ENCODE measurements around the gene SMCO1. TPM values are rescaled to one million over a fixed set of nuclear protein-coding genes. Genes with fewer than 3 reads are reported as not detected.

Gene SMCO1
- total and polyA plus RNA-seq, 2 experiments from 2014 or later = not detected

DNA sequence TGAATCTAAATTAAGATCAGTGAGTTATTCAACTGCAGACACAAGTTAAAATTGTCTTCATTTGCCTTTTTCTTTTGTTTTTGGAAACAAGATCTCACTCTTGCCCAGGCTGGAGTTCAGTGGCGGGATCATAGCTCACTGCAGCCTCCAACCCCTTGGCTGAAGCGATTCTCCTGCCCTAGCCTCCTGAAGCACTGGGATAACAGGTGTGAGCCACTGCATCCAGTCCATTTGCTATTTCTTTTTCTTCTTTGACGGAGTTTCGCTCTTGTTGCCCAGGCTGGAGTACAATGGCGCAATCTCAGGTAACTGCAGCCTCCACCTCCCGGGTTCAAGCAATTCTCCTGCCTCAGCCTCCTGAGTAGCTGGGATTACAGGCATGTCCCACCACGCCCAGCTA lies 21.9 kb downstream of the SMCO1 start:
- peaks cover 17% of the 10 kb centered on the region for H3K36me3 Mint-ChIP-seq (ENCODE audit: low read depth)
- no peaks in the 10 kb centered on the region for H3K9me3 Mint-ChIP-seq
- no peaks in the 10 kb centered on the region for H3K27me3 Mint-ChIP-seq (ENCODE audit: insufficient read depth, low read depth, poor library complexity)
- Histone ChIP-seq H3K27ac (ENCODE audit: low read depth) (no peak overlapping the region), H3K36me3 (ENCODE audit: insufficient read depth) (0 out of 2 replicates have a peak, but pooled peaks cover under 1% of the 10 kb centered on the region), H3K4me3 (no peak overlapping the region), H3K9me2 (ENCODE audit: insufficient read depth) (no peaks in the 10 kb centered on the region), H3K4me1 (ENCODE audit: insufficient read depth) (no peaks in the 10 kb centered on the region), H3F3A (replicated peaks; ENCODE audit: low read depth) (no peaks in the 10 kb centered on the region; the same call in 1 of the 2 replicates), H3K4me2 (no peak overlapping the region), H3K79me2 (replicated peaks; ENCODE audit: insufficient read depth) (peaks cover 100% of the 10 kb centered on the region), H2AFZ (no peak overlapping the region), H4K20me1 (replicated peaks; ENCODE audit: insufficient read depth) (peaks cover 60% of the 10 kb centered on the region), H3K27me3 (ENCODE audit: insufficient read depth) (no peaks in the 10 kb centered on the region)
- no peak for TF ChIP-seq JUNB (IDR thresholded peaks at IDR 0.05; ENCODE audit: unreplicated experiment)
- TF ChIP-seq ZNF462 (CRISPR knock-in tag; IDR thresholded peaks at IDR 0.05) = no peak
- no peak for TF ChIP-seq STAT1 (IDR thresholded peaks at IDR 0.05; ENCODE audit: unreplicated experiment)
- TF ChIP-seq, protein P1, sequence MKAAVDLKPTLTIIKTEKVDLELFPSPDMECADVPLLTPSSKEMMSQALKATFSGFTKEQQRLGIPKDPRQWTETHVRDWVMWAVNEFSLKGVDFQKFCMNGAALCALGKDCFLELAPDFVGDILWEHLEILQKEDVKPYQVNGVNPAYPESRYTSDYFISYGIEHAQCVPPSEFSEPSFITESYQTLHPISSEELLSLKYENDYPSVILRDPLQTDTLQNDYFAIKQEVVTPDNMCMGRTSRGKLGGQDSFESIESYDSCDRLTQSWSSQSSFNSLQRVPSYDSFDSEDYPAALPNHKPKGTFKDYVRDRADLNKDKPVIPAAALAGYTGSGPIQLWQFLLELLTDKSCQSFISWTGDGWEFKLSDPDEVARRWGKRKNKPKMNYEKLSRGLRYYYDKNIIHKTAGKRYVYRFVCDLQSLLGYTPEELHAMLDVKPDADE (IDR thresholded peaks at IDR 0.05) = no peak
- no peak for TF ChIP-seq NANOG (IDR thresholded peaks at IDR 0.05; ENCODE audit: borderline replicate concordance)
- TF ChIP-seq ZNF331 (CRISPR knock-in tag; IDR thresholded peaks at IDR 0.05; ENCODE audit: low read depth) = no peak
- TF ChIP-seq POLR2AphosphoS5 (IDR thresholded peaks at IDR 0.05; ENCODE audit: low read depth) = no peak
- no peak for TF ChIP-seq EZH2phosphoT487 (IDR thresholded peaks at IDR 0.05; ENCODE audit: unreplicated experiment)
- TF ChIP-seq, protein P2, sequence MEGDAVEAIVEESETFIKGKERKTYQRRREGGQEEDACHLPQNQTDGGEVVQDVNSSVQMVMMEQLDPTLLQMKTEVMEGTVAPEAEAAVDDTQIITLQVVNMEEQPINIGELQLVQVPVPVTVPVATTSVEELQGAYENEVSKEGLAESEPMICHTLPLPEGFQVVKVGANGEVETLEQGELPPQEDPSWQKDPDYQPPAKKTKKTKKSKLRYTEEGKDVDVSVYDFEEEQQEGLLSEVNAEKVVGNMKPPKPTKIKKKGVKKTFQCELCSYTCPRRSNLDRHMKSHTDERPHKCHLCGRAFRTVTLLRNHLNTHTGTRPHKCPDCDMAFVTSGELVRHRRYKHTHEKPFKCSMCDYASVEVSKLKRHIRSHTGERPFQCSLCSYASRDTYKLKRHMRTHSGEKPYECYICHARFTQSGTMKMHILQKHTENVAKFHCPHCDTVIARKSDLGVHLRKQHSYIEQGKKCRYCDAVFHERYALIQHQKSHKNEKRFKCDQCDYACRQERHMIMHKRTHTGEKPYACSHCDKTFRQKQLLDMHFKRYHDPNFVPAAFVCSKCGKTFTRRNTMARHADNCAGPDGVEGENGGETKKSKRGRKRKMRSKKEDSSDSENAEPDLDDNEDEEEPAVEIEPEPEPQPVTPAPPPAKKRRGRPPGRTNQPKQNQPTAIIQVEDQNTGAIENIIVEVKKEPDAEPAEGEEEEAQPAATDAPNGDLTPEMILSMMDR (conservative IDR thresholded peaks at IDR 0.05; ENCODE audit: low read depth in 2 of 2) = no peak
- TF ChIP-seq CREB1 (CRISPR knock-in tag; IDR thresholded peaks at IDR 0.05; ENCODE audit: low read depth) = no peak
- no peak for TF ChIP-seq EZH2 (IDR thresholded peaks at IDR 0.05; ENCODE audit: low read depth, unreplicated experiment)
- TF ChIP-seq REST (IDR thresholded peaks at IDR 0.05; ENCODE audit: unreplicated experiment) = no peak
- no peak for TF ChIP-seq ZNF114 (CRISPR knock-in tag; IDR thresholded peaks at IDR 0.05)
- H3K4me1 Mint-ChIP-seq = no peaks in the 10 kb centered on the region
- DNase-seq (ENCODE audit: low spot score) (no peak), ATAC-seq (no peak)
- no peak overlapping the region for H3K27ac Mint-ChIP-seq
- no peak overlapping the region for H3K4me3 Mint-ChIP-seq

Data from GM23338 (cell line).